ENCODE measurements around the gene AP3B2. TPM values are rescaled to one million over a fixed set of nuclear protein-coding genes. Genes with fewer than 3 reads are reported as not detected.

The AP3B2 gene
- total RNA-seq (2022; extraction: Qiagen RNA extraction) = 0.61 to 1.0 TPM (median 0.82 TPM) in 5 replicates

GRCh38 chr15:82709421-82710207 is at the start of gene AP3B2:
Gene AP3B2 (minus strand): TSS chr15:82709875. CDS start chr15:82709706, 169 bp downstream.

GRCh38 chr15:82647045-82647834 is 62.4 kb downstream of the AP3B2 start, which contains the start of gene CPEB1:
Gene CPEB1 (minus strand): TSS chr15:82647363. CDS start chr15:82628459, 18,904 bp downstream.

Other genes with a start within 250 kb of the AP3B2 start
- 3,727 to 4,285 TPM (median 3,978 TPM) in 5 replicates for gene RPS17, start 169.4 kb downstream of the AP3B2 start, total RNA-seq (2022; extraction: Qiagen RNA extraction)
- 2.8 to 3.6 TPM (median 3.5 TPM) in 5 replicates for gene CPEB1, start 62.5 kb downstream of the AP3B2 start, total RNA-seq (2022; extraction: Qiagen RNA extraction)
- gene FSD2, start 96.2 kb upstream of the AP3B2 start, total RNA-seq (2022; extraction: Qiagen RNA extraction) = not detected in 5 replicates
- gene WHAMM, start 99.8 kb upstream of the AP3B2 start, total RNA-seq (2022; extraction: Qiagen RNA extraction) = 6.4 to 7.6 TPM (median 7.1 TPM) in 5 replicates
- gene HOMER2, start 242.8 kb upstream of the AP3B2 start, total RNA-seq (2022; extraction: Qiagen RNA extraction) = 16.7 to 22.5 TPM (median 17.8 TPM) in 5 replicates